Neutrophil (primary cell): ENCODE results near the gene YDJC.
"Not testable (repeated sequence)": the region's sequence is repeated elsewhere in the genome, so short reads cannot be mapped to it uniquely, and the experiment has no call there.

Experiments
- H3K27ac ChIP-seq: fragments of 200-600 bp; sonication (generic); 2 replicates; pipeline ENCODE4 v1.5.1; 2016; ENCODE audit warnings: mild to moderate bottlenecking, moderate library complexity
- H3K27me3 ChIP-seq: fragments of 200-600 bp; sonication (generic); 2 replicates; pipeline ENCODE4 v1.6.0; 2016; ENCODE audit warnings: mild to moderate bottlenecking
- H3K36me3 ChIP-seq: fragments of 200-600 bp; sonication (generic); 2 replicates; pipeline ENCODE4 v1.5.1; 2017
- H3K4me1 ChIP-seq, 2 experiments: fragments of 200-600 bp in 1 of 2; sonication (generic) in 1 of 2; 1 replicate in 1 of 2; 2 replicates in 1 of 2; pipeline versions ENCODE4 v1.5.1 to v1.6.1; 2013 to 2016; ENCODE audit warnings: low read depth in 1 of 2, low read length in 1 of 2, mild to moderate bottlenecking in 1 of 2, moderate library complexity in 1 of 2; ENCODE audit not compliant: control insufficient read depth in 1 of 2, insufficient read depth in 1 of 2
- H3K4me3 ChIP-seq, 2 experiments: fragments of 200-600 bp in 1 of 2; sonication (generic) in 1 of 2; 1 replicate in 1 of 2; 2 replicates in 1 of 2; pipeline ENCODE4 v1.5.1; 2013 to 2016; ENCODE audit warnings: low read depth in 1 of 2, low read length in 1 of 2, mild to moderate bottlenecking in 1 of 2, moderate library complexity in 1 of 2
- H3K9me3 ChIP-seq: fragments of 200-600 bp; sonication (generic); 2 replicates; pipeline ENCODE4 v1.5.1; 2016
- CTCF ChIP-seq: fragments of 200-600 bp; sonication (generic); IDR thresholded peaks from 2 replicates; pipeline ENCODE4 v1.5.1; 2016; ENCODE audit warnings: antibody characterized with exemption

The YDJC gene

GRCh38 chr22:21585389-21585788 lies 44.4 kb downstream of the YDJC start:
- H3K4me3 ChIP-seq: no peak overlapping the region
- TF ChIP-seq CTCF: no peak
- H3K9me3 ChIP-seq: no peaks in the 10 kb centered on the region
- H3K27me3 ChIP-seq: no peaks in the 10 kb centered on the region
- H3K27ac ChIP-seq: peak overlapping the region; percentile 36
- H3K36me3 ChIP-seq: peaks cover 3% of the 10 kb centered on the region
- H3K4me1 ChIP-seq: peaks cover 22 to 28% of the 10 kb centered on the region in 2 experiments

GRCh38 chr22:21582801-21583740 lies 46.8 kb downstream of the YDJC start:
- TF ChIP-seq CTCF: no peak
- no peaks in the 10 kb centered on the region for H3K9me3 ChIP-seq
- peaks cover 4 to 11% of the 10 kb centered on the region in 2 experiments for H3K4me1 ChIP-seq
- H3K27me3 ChIP-seq: no peaks in the 10 kb centered on the region
- peaks cover 3% of the 10 kb centered on the region for H3K36me3 ChIP-seq
- no peak overlapping the region for H3K4me3 ChIP-seq
- no peak overlapping the region for H3K27ac ChIP-seq

DNA sequence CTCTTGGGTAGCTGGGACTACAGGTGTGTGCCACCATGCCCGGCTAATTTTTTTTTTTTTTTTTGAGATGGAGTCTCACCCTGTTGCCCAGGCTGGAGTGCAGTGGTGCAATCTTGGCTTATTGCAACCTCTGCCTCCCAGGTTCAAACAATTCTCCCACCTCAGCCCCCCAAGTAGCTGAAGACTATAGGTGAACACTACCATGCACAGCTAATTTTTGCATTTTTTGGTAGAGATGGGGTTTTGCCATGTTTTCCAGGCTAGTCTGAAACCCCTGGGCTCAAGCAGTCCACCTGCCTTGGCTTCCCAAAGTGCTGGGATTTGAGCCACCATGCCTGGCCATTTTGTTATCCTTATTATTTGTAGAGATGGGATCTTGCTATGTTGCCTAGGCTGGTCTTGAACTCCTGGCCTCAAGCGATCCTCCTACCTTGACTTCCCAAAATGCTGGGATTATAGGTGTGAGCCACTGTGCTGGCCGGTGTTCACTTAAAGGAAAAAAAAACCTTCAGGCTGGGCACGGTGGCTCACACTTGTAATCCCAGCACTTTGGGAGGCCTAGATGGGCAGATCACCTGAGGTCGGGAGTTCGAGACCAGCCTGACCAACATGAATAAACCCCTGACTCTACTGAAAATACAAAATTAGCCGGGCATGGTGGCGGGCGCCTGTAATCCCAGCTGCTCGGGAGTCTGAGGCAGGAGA lies 48.7 kb downstream of the YDJC start:
- H3K27me3 ChIP-seq, H3K27ac ChIP-seq, H3K4me1 ChIP-seq, H3K9me3 ChIP-seq, H3K36me3 ChIP-seq, H3K4me3 ChIP-seq: not testable (repeated sequence)

GRCh38 chr22:21580623-21581007 lies 49.2 kb downstream of the YDJC start:
- H3K4me3 ChIP-seq, H3K4me1 ChIP-seq, H3K27me3 ChIP-seq, H3K9me3 ChIP-seq, H3K27ac ChIP-seq, H3K36me3 ChIP-seq: not testable (repeated sequence)

GRCh38 chr22:21579474-21579851 lies 50.4 kb downstream of the YDJC start:
- no peak overlapping the region for H3K4me3 ChIP-seq
- no peaks in the 10 kb centered on the region for H3K27me3 ChIP-seq
- no peak for TF ChIP-seq CTCF
- peaks cover 0 to 4% of the 10 kb centered on the region in 2 experiments for H3K4me1 ChIP-seq
- H3K36me3 ChIP-seq: peaks cover 3% of the 10 kb centered on the region
- no peaks in the 10 kb centered on the region for H3K9me3 ChIP-seq
- H3K27ac ChIP-seq: no peak overlapping the region
